ENCODE data around the gene TUBGCP2.

The TUBGCP2 gene

DNA sequence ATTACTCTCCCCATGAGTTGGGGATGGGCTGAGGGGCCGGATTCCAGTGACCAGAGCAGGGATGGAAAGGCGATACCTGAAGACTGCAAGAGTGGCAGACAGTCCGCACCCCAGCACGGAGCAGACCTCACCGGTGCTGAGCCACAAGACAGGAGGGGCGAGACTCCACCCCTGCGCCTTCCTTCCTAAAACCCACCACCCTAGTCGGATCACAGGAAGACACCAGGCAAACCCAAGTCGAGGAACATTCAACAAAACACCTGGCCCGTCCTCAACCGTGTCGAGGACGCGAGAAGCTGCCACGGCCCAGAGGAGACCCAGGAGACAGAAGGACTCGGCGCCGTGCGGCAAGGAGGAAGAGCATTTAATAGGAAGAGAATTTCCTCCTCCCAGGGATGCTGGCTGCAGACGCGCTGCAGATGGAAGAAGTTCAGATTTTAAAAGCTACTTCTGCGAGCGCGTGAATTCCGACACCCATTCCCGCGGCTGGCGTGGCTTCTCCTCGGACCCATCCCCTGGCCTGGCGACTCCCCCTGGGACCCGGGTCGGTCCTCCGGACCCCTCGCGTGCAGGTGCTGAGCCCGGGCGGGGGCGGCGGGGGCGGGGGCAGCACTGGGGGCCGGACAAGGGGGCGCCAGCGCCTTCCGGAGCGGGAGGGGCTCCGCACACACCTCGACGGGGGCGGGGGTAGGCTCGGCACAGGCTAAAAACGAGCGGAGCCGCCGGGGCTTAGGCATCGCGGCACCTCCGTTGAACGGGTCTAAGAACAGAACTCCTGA lies 79.2 kb downstream of the TUBGCP2 start:
- DNase-seq (ENCODE audit: low read depth, low spot score): no peak

Measured in ELF-1 (cell line).